ENCODE results near the gene CDK15. TPM values are rescaled to one million over a fixed set of nuclear protein-coding genes. Genes with fewer than 3 reads are reported as not detected.
A peak's percentile ranks its signal among the peaks of the same experiment; 100 is the strongest.

The CDK15 gene
- total and polyA plus RNA-seq, 9 donors: 0.56 to 2.2 (median 1.1) TPM

- peak; percentile 80 for DNase-seq
- no peaks in the 10 kb centered on the region for H3K9me3 ChIP-seq (replicated peaks; ENCODE audit: control insufficient read depth, low read depth, low read length)
- no peaks in the 10 kb centered on the region for H3K27me3 ChIP-seq (ENCODE audit: control insufficient read depth, insufficient read depth, low read length)
- H3K4me1 ChIP-seq (ENCODE audit: control insufficient read depth, insufficient read depth, low read length): peaks cover 4% of the 10 kb centered on the region
- H3K36me3 ChIP-seq (ENCODE audit: control insufficient read depth, insufficient read depth, low read length): no peaks in the 10 kb centered on the region
- H3K4me3 ChIP-seq (ENCODE audit: low read length): no peak overlapping the region
- WGBS (ENCODE audit: insufficient coverage): 38% methylated on average over 5 of the region's 10 CpGs
- H3K27ac ChIP-seq (ENCODE audit: low read length): no peak overlapping the region
These were observed 112.4 kb downstream of the CDK15 start for GRCh38 chr2:201918616-201919307.

DNA sequence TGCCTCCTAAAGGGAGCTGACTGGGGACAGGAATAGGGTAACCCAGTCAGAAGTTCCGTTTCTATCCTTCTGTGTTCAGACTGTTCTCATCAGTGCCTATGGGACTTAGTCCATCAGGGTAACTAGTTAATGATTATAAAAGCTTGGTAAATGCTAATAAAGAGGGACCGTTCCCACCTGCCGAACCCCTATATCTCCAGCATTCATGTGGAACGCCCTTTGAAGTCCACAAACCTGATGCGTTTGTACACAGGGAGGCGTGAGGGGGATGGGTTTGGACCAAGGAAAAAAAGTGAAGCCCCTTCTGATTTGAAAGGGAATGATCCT is 112.9 kb downstream of the CDK15 start:
- Histone ChIP-seq H3K4me3 (ENCODE audit: low read length) (no peak overlapping the region), H3K27ac (ENCODE audit: low read length) (no peak overlapping the region), H3K4me1 (ENCODE audit: control insufficient read depth, insufficient read depth, low read length) (peaks cover 4% of the 10 kb centered on the region), H3K36me3 (ENCODE audit: control insufficient read depth, insufficient read depth, low read length) (no peaks in the 10 kb centered on the region), H3K9me3 (replicated peaks; ENCODE audit: control insufficient read depth, low read depth, low read length) (no peaks in the 10 kb centered on the region), H3K27me3 (ENCODE audit: control insufficient read depth, insufficient read depth, low read length) (no peaks in the 10 kb centered on the region)
- no peak for DNase-seq
- 20% methylated on average over 1 of the region's 6 CpGs for WGBS (ENCODE audit: insufficient coverage)

GRCh38 chr2:201923436-201924328 is 117.3 kb downstream of the CDK15 start:
- H3K9me3 ChIP-seq (replicated peaks; ENCODE audit: control insufficient read depth, low read depth, low read length): no peaks in the 10 kb centered on the region
- H3K4me3 ChIP-seq (ENCODE audit: low read length): no peak overlapping the region
- 48% methylated on average over 6 of the region's 10 CpGs for WGBS (ENCODE audit: insufficient coverage)
- peaks cover 4% of the 10 kb centered on the region for H3K4me1 ChIP-seq (ENCODE audit: control insufficient read depth, insufficient read depth, low read length)
- H3K27ac ChIP-seq (ENCODE audit: low read length): no peak overlapping the region
- DNase-seq: no peak
- no peaks in the 10 kb centered on the region for H3K27me3 ChIP-seq (ENCODE audit: control insufficient read depth, insufficient read depth, low read length)
- no peaks in the 10 kb centered on the region for H3K36me3 ChIP-seq (ENCODE audit: control insufficient read depth, insufficient read depth, low read length)

DNA sequence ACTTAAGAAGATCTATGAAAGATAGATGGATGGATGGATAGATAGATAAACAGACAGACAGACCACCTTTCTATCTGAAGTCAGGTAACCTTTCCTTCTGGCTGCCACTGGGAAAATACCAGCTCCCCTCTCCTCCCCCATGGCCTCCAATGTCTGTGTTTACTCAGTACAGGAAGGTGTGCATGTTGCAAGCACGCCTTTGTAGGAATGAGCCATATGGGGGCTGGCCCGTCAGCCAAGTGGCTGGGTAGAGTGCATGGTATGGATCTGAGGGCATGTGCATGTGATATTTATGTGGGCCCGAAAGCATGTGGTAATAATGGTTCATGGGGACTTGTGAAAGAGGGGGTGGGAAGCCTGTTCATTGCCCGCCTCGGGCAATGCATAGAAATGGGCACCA is 118.1 kb downstream of the CDK15 start:
- no peaks in the 10 kb centered on the region for H3K4me1 ChIP-seq (ENCODE audit: control insufficient read depth, insufficient read depth, low read length)
- no peaks in the 10 kb centered on the region for H3K9me3 ChIP-seq (replicated peaks; ENCODE audit: control insufficient read depth, low read depth, low read length)
- no peaks in the 10 kb centered on the region for H3K36me3 ChIP-seq (ENCODE audit: control insufficient read depth, insufficient read depth, low read length)
- H3K27ac ChIP-seq (ENCODE audit: low read length): no peak overlapping the region
- H3K4me3 ChIP-seq (ENCODE audit: low read length): no peak overlapping the region
- no peak for DNase-seq
- H3K27me3 ChIP-seq (ENCODE audit: control insufficient read depth, insufficient read depth, low read length): no peaks in the 10 kb centered on the region
- WGBS (ENCODE audit: insufficient coverage): 95% methylated on average over 4 of the region's 5 CpGs

- H3K27ac ChIP-seq (ENCODE audit: low read length): no peak overlapping the region
- no peak overlapping the region for H3K4me3 ChIP-seq (ENCODE audit: low read length)
- no peaks in the 10 kb centered on the region for H3K4me1 ChIP-seq (ENCODE audit: control insufficient read depth, insufficient read depth, low read length)
- H3K27me3 ChIP-seq (ENCODE audit: control insufficient read depth, insufficient read depth, low read length): no peaks in the 10 kb centered on the region
- no peak for DNase-seq
- H3K9me3 ChIP-seq (replicated peaks; ENCODE audit: control insufficient read depth, low read depth, low read length): no peaks in the 10 kb centered on the region
- no peaks in the 10 kb centered on the region for H3K36me3 ChIP-seq (ENCODE audit: control insufficient read depth, insufficient read depth, low read length)
- no CpG with 5 or more reads among the region's 5 CpGs for WGBS (ENCODE audit: insufficient coverage)
These were observed 118.7 kb downstream of the CDK15 start for GRCh38 chr2:201925056-201925455.

DNA sequence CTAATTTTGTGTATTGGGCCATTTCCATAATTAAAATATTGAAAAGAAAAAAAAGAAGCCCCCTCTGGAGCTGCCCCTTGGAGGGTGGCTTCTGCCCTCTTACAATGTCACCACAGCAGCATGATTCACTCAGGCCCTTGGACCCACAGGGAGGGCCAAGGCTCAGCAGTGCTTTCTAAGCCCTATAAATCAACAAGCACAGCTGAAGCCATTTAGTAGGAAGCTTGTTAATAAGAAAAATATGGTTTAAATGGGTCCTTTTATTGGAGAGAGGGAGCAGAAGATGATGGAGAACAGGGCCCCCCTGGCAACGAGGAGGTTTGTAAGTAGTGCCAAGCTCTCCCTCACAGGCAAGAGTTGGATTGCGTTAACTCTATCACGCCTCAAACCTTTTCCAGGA is 119.7 kb downstream of the CDK15 start:
- H3K4me1 ChIP-seq (ENCODE audit: control insufficient read depth, insufficient read depth, low read length): peaks cover 3% of the 10 kb centered on the region
- 60% methylated on average over 3 of the region's 3 CpGs for WGBS (ENCODE audit: insufficient coverage)
- DNase-seq: peak; percentile 27
- no peaks in the 10 kb centered on the region for H3K27me3 ChIP-seq (ENCODE audit: control insufficient read depth, insufficient read depth, low read length)
- H3K9me3 ChIP-seq (replicated peaks; ENCODE audit: control insufficient read depth, low read depth, low read length): no peaks in the 10 kb centered on the region
- H3K27ac ChIP-seq (ENCODE audit: low read length): no peak overlapping the region
- H3K36me3 ChIP-seq (ENCODE audit: control insufficient read depth, insufficient read depth, low read length): no peaks in the 10 kb centered on the region
- no peak overlapping the region for H3K4me3 ChIP-seq (ENCODE audit: low read length)

DNA sequence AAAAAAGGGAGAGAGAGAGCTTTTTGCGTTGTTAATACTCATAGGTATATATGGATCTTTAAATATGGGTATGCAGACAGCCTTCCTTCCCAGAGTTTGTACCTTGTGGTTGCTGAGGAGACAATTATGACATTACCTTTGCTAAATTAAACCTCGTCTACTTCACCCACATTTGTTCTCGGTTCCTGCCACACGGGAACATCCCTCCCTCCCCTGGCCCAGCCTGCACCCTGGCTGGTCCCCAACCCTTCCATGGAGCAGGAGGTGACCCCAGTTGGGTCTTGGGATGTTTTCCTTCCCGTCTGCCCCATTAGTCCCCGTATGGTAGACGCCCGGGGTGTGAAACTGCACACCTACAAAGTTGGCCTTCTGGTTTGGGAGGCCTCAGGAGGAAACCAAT is 122.0 kb downstream of the CDK15 start:
- no peaks in the 10 kb centered on the region for H3K27me3 ChIP-seq (ENCODE audit: control insufficient read depth, insufficient read depth, low read length)
- 71% methylated on average over 5 of the region's 8 CpGs for WGBS (ENCODE audit: insufficient coverage)
- no peak overlapping the region for H3K4me3 ChIP-seq (ENCODE audit: low read length)
- H3K27ac ChIP-seq (ENCODE audit: low read length): no peak overlapping the region
- H3K9me3 ChIP-seq (replicated peaks; ENCODE audit: control insufficient read depth, low read depth, low read length): no peaks in the 10 kb centered on the region
- peaks cover 19% of the 10 kb centered on the region for H3K4me1 ChIP-seq (ENCODE audit: control insufficient read depth, insufficient read depth, low read length)
- no peaks in the 10 kb centered on the region for H3K36me3 ChIP-seq (ENCODE audit: control insufficient read depth, insufficient read depth, low read length)
- DNase-seq: no peak

GRCh38 chr2:201929281-201930026 is 123.1 kb downstream of the CDK15 start:
- peaks cover 2% of the 10 kb centered on the region for H3K9me3 ChIP-seq (replicated peaks; ENCODE audit: control insufficient read depth, low read depth, low read length)
- no peak overlapping the region for H3K27ac ChIP-seq (ENCODE audit: low read length)
- WGBS (ENCODE audit: insufficient coverage): 100% methylated on average over 1 of the region's 3 CpGs
- DNase-seq: no peak
- peaks cover 29% of the 10 kb centered on the region for H3K4me1 ChIP-seq (ENCODE audit: control insufficient read depth, insufficient read depth, low read length)
- no peaks in the 10 kb centered on the region for H3K27me3 ChIP-seq (ENCODE audit: control insufficient read depth, insufficient read depth, low read length)
- H3K4me3 ChIP-seq (ENCODE audit: low read length): no peak overlapping the region
- no peaks in the 10 kb centered on the region for H3K36me3 ChIP-seq (ENCODE audit: control insufficient read depth, insufficient read depth, low read length)

- Histone ChIP-seq H3K4me3 (ENCODE audit: low read length) (no peak overlapping the region), H3K4me1 (ENCODE audit: control insufficient read depth, insufficient read depth, low read length) (peaks cover 34% of the 10 kb centered on the region), H3K27me3 (ENCODE audit: control insufficient read depth, insufficient read depth, low read length) (no peaks in the 10 kb centered on the region), H3K9me3 (replicated peaks; ENCODE audit: control insufficient read depth, low read depth, low read length) (peaks cover 2% of the 10 kb centered on the region), H3K36me3 (ENCODE audit: control insufficient read depth, insufficient read depth, low read length) (no peaks in the 10 kb centered on the region), H3K27ac (ENCODE audit: low read length) (no peak overlapping the region)
- DNase-seq: no peak
- no CpG with 5 or more reads among the region's 4 CpGs for WGBS (ENCODE audit: insufficient coverage)
These were observed 123.7 kb downstream of the CDK15 start for GRCh38 chr2:201930043-201930442.

GRCh38 chr2:201930831-201931230 is 124.5 kb downstream of the CDK15 start:
- no peak for DNase-seq
- Histone ChIP-seq H3K9me3 (replicated peaks; ENCODE audit: control insufficient read depth, low read depth, low read length) (peaks cover 7% of the 10 kb centered on the region), H3K4me1 (ENCODE audit: control insufficient read depth, insufficient read depth, low read length) (peaks cover 35% of the 10 kb centered on the region), H3K4me3 (ENCODE audit: low read length) (no peak overlapping the region), H3K27ac (ENCODE audit: low read length) (no peak overlapping the region), H3K36me3 (ENCODE audit: control insufficient read depth, insufficient read depth, low read length) (no peaks in the 10 kb centered on the region), H3K27me3 (ENCODE audit: control insufficient read depth, insufficient read depth, low read length) (no peaks in the 10 kb centered on the region)

All from muscle of leg (tissue), 11 donors.